Astrocyte of the spinal cord (primary cell): ENCODE data around the gene COPS8.

Source experiments
- DNase-seq: peaks from one replicate; pipeline ENCODE4 v3.0.0; 2011; ENCODE audit warnings: low read depth, low spot score
- H3K4me3 ChIP-seq: 2 replicates; pipeline ENCODE4 v1.5.1; 2011; ENCODE audit warnings: low read depth, mild to moderate bottlenecking, low read length, moderate library complexity
- in situ Hi-C: cut with HindIII; loops from 2 replicates; pipeline ENCODE4 v1.10.0; 2017; ENCODE audit warnings: low sequenced_read_pairs
- TF ChIP-seq, protein P1 (sequence below): IDR thresholded peaks from 2 replicates; pipeline ENCODE4 v1.5.1; 2012; ENCODE audit warnings: low read depth, mild to moderate bottlenecking, low read length, inconsistent platforms

COPS8 gene

GRCh38 chr2:237113026-237113795, 27.5 kb downstream of the COPS8 start:
- TF ChIP-seq, protein P1, sequence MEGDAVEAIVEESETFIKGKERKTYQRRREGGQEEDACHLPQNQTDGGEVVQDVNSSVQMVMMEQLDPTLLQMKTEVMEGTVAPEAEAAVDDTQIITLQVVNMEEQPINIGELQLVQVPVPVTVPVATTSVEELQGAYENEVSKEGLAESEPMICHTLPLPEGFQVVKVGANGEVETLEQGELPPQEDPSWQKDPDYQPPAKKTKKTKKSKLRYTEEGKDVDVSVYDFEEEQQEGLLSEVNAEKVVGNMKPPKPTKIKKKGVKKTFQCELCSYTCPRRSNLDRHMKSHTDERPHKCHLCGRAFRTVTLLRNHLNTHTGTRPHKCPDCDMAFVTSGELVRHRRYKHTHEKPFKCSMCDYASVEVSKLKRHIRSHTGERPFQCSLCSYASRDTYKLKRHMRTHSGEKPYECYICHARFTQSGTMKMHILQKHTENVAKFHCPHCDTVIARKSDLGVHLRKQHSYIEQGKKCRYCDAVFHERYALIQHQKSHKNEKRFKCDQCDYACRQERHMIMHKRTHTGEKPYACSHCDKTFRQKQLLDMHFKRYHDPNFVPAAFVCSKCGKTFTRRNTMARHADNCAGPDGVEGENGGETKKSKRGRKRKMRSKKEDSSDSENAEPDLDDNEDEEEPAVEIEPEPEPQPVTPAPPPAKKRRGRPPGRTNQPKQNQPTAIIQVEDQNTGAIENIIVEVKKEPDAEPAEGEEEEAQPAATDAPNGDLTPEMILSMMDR: no peak
- DNase-seq: no peak
- no peak overlapping the region for H3K4me3 ChIP-seq
- in situ Hi-C loops: no loop called here

DNA sequence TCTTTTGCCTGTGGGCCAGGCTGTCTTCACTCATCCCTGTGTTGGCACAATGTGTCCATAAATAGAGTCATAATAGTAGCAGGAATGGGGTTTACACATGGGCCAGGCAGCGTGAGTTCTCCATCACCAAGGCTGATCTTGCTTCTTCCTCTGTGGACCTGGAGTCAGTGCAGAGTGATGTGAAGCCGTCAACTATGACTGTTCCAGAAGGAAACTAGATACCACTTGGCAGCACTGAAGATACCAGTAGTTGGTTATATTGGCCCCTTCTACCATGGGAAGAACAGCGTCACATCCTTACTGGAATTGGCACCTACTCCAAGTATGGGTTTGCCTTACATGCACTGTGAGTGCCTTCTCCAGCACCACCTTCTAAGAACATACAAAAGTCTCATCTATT, 30.2 kb downstream of the COPS8 start:
- TF ChIP-seq, protein P1: no peak
- in situ Hi-C loops: no loop called here
- no peak for DNase-seq
- no peak overlapping the region for H3K4me3 ChIP-seq

GRCh38 chr2:237116431-237116830, 30.7 kb downstream of the COPS8 start:
- TF ChIP-seq, protein P1: no peak
- in situ Hi-C loops: no loop called here
- DNase-seq: no peak
- no peak overlapping the region for H3K4me3 ChIP-seq

DNA sequence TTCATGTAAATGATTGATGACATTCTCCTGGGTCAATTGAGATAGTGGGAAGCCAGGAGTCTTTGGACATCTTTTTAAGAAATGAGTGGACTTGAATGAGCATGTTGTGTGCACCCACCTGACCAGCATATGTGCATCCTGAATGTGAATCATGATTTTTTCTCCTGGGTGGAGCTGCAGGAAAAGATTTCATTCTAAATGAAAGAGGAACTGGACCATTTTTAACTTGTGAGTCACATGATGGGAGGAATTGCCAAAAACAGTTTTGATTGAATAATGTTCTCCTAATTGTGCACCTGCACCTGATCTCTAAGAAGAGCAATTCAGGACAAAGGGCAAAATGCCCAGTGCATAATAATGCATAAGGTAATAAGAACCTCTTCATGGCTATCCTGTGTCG, 32.3 kb downstream of the COPS8 start:
- TF ChIP-seq, protein P1: no peak
- no peak overlapping the region for H3K4me3 ChIP-seq
- DNase-seq: no peak

GRCh38 chr2:237118561-237119155, 33.0 kb downstream of the COPS8 start:
- no peak overlapping the region for H3K4me3 ChIP-seq
- DNase-seq: no peak
- in situ Hi-C loops: no loop called here
- TF ChIP-seq, protein P1: no peak

More for the DNA sequence above, 32.3 kb downstream of the COPS8 start:
- in situ Hi-C loops: no loop called here

DNA sequence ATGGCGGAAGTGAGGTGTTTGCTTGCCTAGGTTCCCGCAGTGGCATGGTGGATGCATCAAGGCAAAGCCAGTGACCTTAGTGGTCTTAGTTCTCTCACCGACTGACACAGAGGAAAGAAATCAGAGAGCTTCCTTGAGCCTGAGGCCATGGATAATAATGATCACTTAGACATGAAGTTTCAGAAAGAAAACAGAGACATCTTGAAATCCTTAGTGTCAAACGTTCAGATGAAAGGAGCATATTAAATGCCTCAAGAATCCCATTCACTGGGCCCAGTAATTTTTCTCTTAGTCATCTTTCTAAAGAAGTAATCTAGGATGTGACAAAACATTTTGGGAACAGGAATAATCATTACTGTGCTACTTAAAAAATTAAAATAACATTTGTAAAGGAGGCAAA, 35.2 kb downstream of the COPS8 start:
- no peak for DNase-seq
- in situ Hi-C loops: no loop called here
- TF ChIP-seq, protein P1: no peak
- H3K4me3 ChIP-seq: no peak overlapping the region
